Myometrial cell (primary cell): ENCODE measurements around the gene CD1D. TPM values are rescaled to one million over a fixed set of nuclear protein-coding genes. Genes with fewer than 3 reads are reported as not detected.

Experiments used
- total RNA-seq: library from RNA; depleted of rRNA; stranded (reverse); fragments of >200 nt; gene quantifications from 2 replicates; pipeline ENCODE4 v1.2.3, GENCODE V29; 2015

CD1D gene
- 2.1 and 2.3 TPM in 2 replicates for total RNA-seq

DNA sequence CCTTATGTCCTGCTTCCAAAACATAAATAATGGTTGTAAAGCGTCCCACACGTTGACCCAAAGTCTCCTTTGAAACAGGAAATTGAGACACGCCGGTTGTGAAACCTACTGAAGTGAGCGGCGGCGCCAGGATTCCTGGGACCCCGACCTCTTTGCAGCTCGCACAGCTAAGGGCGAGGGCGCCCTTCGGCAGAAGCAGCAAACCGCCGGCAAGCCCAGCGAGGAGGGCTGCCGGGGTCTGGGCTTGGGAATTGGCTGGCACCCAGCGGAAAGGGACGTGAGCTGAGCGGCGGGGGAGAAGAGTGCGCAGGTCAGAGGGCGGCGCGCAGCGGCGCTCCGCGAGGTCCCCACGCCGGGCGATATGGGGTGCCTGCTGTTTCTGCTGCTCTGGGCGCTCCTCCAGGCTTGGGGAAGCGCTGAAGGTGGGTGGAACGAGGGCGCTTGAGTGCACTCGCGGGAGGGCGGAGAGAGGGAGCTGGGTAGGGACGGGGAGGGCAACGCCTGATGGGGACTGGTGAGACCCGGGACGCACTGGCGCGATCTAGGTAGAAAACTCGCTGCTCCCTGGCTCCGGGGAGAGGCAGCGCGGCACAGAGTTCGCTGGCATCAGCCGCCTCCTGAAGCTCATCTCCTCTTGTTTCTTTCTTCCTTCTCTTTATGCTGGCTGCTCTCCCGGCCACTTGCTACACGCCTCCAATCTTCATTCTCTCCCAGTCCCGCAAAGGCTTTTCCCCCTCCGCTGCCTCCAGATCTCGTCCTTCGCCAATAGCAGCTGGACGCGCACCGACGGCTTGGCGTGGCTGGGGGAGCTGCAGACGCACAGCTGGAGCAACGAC lies at the start of gene CD1D:
Gene CD1D (plus strand): TSS at position 155 of the 836 bp plus-strand sequence. CDS start 207 bp downstream, at position 362.

Other genes starting within 250 kb of the CD1D start
- 59.0 and 65.7 TPM in 2 replicates for gene KIRREL1, start 187.2 kb upstream of the CD1D start, total RNA-seq
- not detected in 2 replicates for gene CD1A, start 73.5 kb downstream of the CD1D start, total RNA-seq
- not detected in 2 replicates for gene CD1C, start 109.0 kb downstream of the CD1D start, total RNA-seq
- not detected in 2 replicates for gene CD1B, start 150.6 kb downstream of the CD1D start, total RNA-seq
- not detected in 2 replicates for gene CD1E, start 173.0 kb downstream of the CD1D start, total RNA-seq
- not detected in 2 replicates for gene OR10T2, start 218.6 kb downstream of the CD1D start, total RNA-seq
- not detected in 2 replicates for gene OR10K2, start 245.3 kb downstream of the CD1D start, total RNA-seq